Measurements from ENCODE around the gene TMEM69. TPM values are rescaled to one million over a fixed set of nuclear protein-coding genes. Genes with fewer than 3 reads are reported as not detected.
"Not testable (repeated sequence)": the region's sequence is repeated elsewhere in the genome, so short reads cannot be mapped to it uniquely, and the experiment has no call there.

Gene TMEM69
- polyA plus RNA-seq, 1 donor from 2014 or later = 28.6 TPM

- Histone ChIP-seq H3K4me3 (ENCODE audit: low read length) (no peak overlapping the region), H3K27me3 (ENCODE audit: insufficient read depth, low read depth, low read length) (no peaks in the 10 kb centered on the region), H3K27ac (ENCODE audit: low read length) (no peak overlapping the region), H3K9me3 (ENCODE audit: low read length) (peaks cover 3% of the 10 kb centered on the region), H3K79me2 (replicated peaks; ENCODE audit: insufficient read depth, low read length) (no peaks in the 10 kb centered on the region), H4K20me1 (ENCODE audit: insufficient read depth) (no peaks in the 10 kb centered on the region), H3K36me3 (ENCODE audit: insufficient read depth, low read length) (peaks cover 5% of the 10 kb centered on the region), H3K9me2 (ENCODE audit: insufficient read depth, low read length) (no peaks in the 10 kb centered on the region), H2AFZ (ENCODE audit: low read depth, low read length) (no peak overlapping the region), H3F3A (ENCODE audit: insufficient read depth, low read length, poor library complexity, severe bottlenecking) (no peaks in the 10 kb centered on the region), H3K4me2 (ENCODE audit: low read length) (no peak overlapping the region), H3K9ac (ENCODE audit: low read length) (no peak overlapping the region)
- no peak for TF ChIP-seq RAD21 (conservative IDR thresholded peaks at IDR 0.05)
- TF ChIP-seq MXI1 (conservative IDR thresholded peaks at IDR 0.05; ENCODE audit: poor library complexity, severe bottlenecking) = no peak
- no peak for TF ChIP-seq POLR2AphosphoS5 (IDR thresholded peaks at IDR 0.05)
- no peak for TF ChIP-seq EZH2 (IDR thresholded peaks at IDR 0.05; ENCODE audit: borderline replicate concordance, insufficient read depth, low read length, poor library complexity, severe bottlenecking)
- TF ChIP-seq TAF1 (IDR thresholded peaks at IDR 0.05; ENCODE audit: low read depth) = no peak
- no peak for TF ChIP-seq CTCF (IDR thresholded peaks at IDR 0.05; ENCODE audit: poor library complexity, severe bottlenecking)
- TF ChIP-seq SMC3 (conservative IDR thresholded peaks at IDR 0.05; ENCODE audit: poor library complexity) = no peak
- no peak for TF ChIP-seq REST (IDR thresholded peaks at IDR 0.05; ENCODE audit: borderline replicate concordance)
- no peak for TF ChIP-seq EP300 (conservative IDR thresholded peaks at IDR 0.05; ENCODE audit: poor library complexity, severe bottlenecking)
Measured at GRCh38 chr1:45713711-45714110, 25.7 kb downstream of the TMEM69 start.

GRCh38 chr1:45716700-45717099 lies 28.7 kb downstream of the TMEM69 start:
- no peak for TF ChIP-seq SMC3 (conservative IDR thresholded peaks at IDR 0.05; ENCODE audit: poor library complexity)
- no peak for TF ChIP-seq REST (IDR thresholded peaks at IDR 0.05; ENCODE audit: borderline replicate concordance)
- TF ChIP-seq EZH2 (IDR thresholded peaks at IDR 0.05; ENCODE audit: borderline replicate concordance, insufficient read depth, low read length, poor library complexity, severe bottlenecking) = no peak
- TF ChIP-seq MXI1 (conservative IDR thresholded peaks at IDR 0.05; ENCODE audit: poor library complexity, severe bottlenecking) = no peak
- no peak for TF ChIP-seq CTCF (IDR thresholded peaks at IDR 0.05; ENCODE audit: poor library complexity, severe bottlenecking)
- no peaks in the 10 kb centered on the region for H3K27me3 ChIP-seq (ENCODE audit: insufficient read depth, low read depth, low read length)

GRCh38 chr1:45717386-45717785 lies 29.4 kb downstream of the TMEM69 start:
- not testable (repeated sequence) for H2AFZ ChIP-seq (ENCODE audit: low read depth, low read length); H3F3A ChIP-seq (ENCODE audit: insufficient read depth, low read length, poor library complexity, severe bottlenecking); H3K4me3 ChIP-seq (ENCODE audit: low read length); H3K9me2 ChIP-seq (ENCODE audit: insufficient read depth, low read length); H3K36me3 ChIP-seq (ENCODE audit: insufficient read depth, low read length); H3K27ac ChIP-seq (ENCODE audit: low read length); H4K20me1 ChIP-seq (ENCODE audit: insufficient read depth); H3K4me2 ChIP-seq (ENCODE audit: low read length); H3K27me3 ChIP-seq (ENCODE audit: insufficient read depth, low read depth, low read length); H3K79me2 ChIP-seq (replicated peaks; ENCODE audit: insufficient read depth, low read length); H3K9ac ChIP-seq (ENCODE audit: low read length); H3K9me3 ChIP-seq (ENCODE audit: low read length)

More at GRCh38 chr1:45716700-45717099, 28.7 kb downstream of the TMEM69 start:
- no peak overlapping the region for H3K4me3 ChIP-seq (ENCODE audit: low read length)
- no peak overlapping the region for H2AFZ ChIP-seq (ENCODE audit: low read depth, low read length)
- peaks cover 5% of the 10 kb centered on the region for H3K36me3 ChIP-seq (ENCODE audit: insufficient read depth, low read length)
- H3K79me2 ChIP-seq (replicated peaks; ENCODE audit: insufficient read depth, low read length) = no peaks in the 10 kb centered on the region
- no peak overlapping the region for H3K27ac ChIP-seq (ENCODE audit: low read length)
- H3K9me2 ChIP-seq (ENCODE audit: insufficient read depth, low read length) = no peaks in the 10 kb centered on the region
- H3K9me3 ChIP-seq (ENCODE audit: low read length) = peaks cover 3% of the 10 kb centered on the region
- H4K20me1 ChIP-seq (ENCODE audit: insufficient read depth) = no peaks in the 10 kb centered on the region
- no peak overlapping the region for H3K4me2 ChIP-seq (ENCODE audit: low read length)
- no peaks in the 10 kb centered on the region for H3F3A ChIP-seq (ENCODE audit: insufficient read depth, low read length, poor library complexity, severe bottlenecking)
- H3K9ac ChIP-seq (ENCODE audit: low read length) = no peak overlapping the region

Data from neural cell (in vitro differentiated cells).